VCaP (cell line): ENCODE results near the gene SHC2.

Experiments
- H3K27ac ChIP-seq: fragments of 450-650 bp; 2 replicates; pipeline ENCODE4 v1.5.1; 2017
- CTCF ChIP-seq: fragments of 450-650 bp; conservative IDR thresholded peaks from 2 replicates; pipeline ENCODE4 v1.5.1; 2017; ENCODE audit warnings: mild to moderate bottlenecking, moderate library complexity

Gene SHC2

GRCh38 chr19:463483-464207, 2.8 kb upstream of the SHC2 start:
- no peak for TF ChIP-seq CTCF
- H3K27ac ChIP-seq: no peak overlapping the region

- TF ChIP-seq CTCF: no peak
Measured at GRCh38 chr19:461721-462551, 1.1 kb upstream of the SHC2 start.

GRCh38 chr19:459724-460511, 915 bp downstream of the SHC2 start:
- no peak for TF ChIP-seq CTCF
- H3K27ac ChIP-seq: peak overlapping the region; percentile 83

More at GRCh38 chr19:461721-462551, 1.1 kb upstream of the SHC2 start:
- H3K27ac ChIP-seq: peak overlapping the region; percentile 83

GRCh38 chr19:458091-459042, 2.5 kb downstream of the SHC2 start:
- no peak overlapping the region for H3K27ac ChIP-seq
- no peak for TF ChIP-seq CTCF

- no peak overlapping the region for H3K27ac ChIP-seq
- TF ChIP-seq CTCF: no peak
Measured at GRCh38 chr19:457636-458035, 3.2 kb downstream of the SHC2 start.

GRCh38 chr19:456547-457110, 4.2 kb downstream of the SHC2 start:
- TF ChIP-seq CTCF: no peak
- no peak overlapping the region for H3K27ac ChIP-seq
